HTERT RPE-1 (cell line): Measurements from ENCODE around the gene SESN3.
"Not testable (repeated sequence)": the region's sequence is repeated elsewhere in the genome, so short reads cannot be mapped to it uniquely, and the experiment has no call there.

ENCODE experiments used
- in situ Hi-C: fragments of 300-500 bp; cut with MboI; formaldehyde crosslinking; loops from 4 replicates; pipeline ENCODE4 v1.14.3; 2020; ENCODE audit warnings: low sequenced_read_pairs

Gene SESN3

DNA sequence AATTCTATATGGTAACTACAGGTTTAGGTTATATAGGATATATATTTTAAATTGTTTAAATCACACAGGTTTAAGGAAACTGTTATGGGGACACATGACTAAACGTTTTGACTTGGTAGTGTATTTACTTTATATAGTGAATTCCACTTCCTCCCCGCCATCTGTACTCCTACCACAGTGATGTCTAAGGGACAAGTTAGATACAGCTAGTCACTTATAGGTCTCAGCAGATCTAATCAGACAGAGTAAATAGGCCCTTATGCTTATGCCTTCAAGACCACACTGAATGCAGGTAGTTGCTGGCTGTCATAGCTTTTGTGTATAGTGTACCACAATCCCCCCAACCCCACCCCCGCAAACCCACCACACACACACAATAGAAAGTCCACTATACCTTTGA, 8.2 kb downstream of the SESN3 start:
- in situ Hi-C loops, result no loop called here

DNA sequence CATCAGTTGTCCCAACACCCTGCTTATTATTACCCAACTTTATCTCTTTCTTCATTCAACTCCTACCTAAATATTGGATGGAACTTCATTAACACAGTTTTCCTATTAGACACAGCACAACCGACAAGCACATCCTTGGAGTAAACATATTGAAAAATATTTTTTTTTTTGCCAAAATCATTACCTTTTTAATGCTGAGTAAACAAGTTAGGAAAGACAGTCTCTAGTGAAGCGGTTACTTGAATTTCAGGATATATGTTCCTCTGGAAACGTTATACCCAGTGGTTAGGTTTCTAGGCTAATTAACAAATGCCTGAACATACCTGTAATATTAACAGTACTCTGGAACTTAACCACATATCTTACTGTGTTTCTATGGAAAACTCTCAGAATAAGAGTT, 11.4 kb downstream of the SESN3 start:
- in situ Hi-C loops, result no loop called here

DNA sequence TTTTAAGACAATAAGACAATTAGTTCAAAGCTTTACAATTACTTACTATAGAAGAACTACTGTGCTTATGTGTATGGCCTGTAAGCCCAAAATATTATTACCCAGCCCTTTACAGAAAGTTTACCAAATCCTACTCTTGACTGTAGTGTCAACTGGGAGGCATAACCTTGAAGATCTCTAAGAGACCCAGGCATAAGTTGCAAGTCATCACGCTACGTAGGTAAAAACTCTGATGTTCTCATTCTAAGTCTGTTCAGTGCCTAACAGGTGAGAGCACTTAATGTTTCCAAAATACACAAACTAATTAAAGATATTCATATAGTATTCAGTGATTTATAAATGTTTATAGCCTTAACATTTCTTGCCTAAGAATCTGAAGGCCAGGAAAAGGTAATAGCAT, 12.9 kb downstream of the SESN3 start:
- in situ Hi-C loops, result no loop called here

DNA sequence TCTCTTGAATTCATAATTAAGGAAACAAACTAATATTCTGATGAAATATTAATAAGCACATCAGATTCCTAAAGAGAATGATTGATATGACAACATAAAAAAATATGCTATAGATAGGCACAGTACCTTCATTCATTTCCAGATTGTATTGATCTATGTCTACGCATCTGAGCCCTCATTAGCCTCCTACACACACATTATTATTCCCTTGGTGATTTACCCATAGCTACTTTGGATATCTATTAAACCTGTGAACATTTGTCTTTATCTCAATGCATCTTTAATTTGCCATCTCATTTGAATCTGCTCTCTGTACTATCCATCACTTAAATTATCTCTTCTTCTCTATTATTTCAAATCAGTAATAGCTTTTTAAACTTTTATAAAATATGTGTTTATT, 18.4 kb downstream of the SESN3 start:
- in situ Hi-C loops, result no loop called here

DNA sequence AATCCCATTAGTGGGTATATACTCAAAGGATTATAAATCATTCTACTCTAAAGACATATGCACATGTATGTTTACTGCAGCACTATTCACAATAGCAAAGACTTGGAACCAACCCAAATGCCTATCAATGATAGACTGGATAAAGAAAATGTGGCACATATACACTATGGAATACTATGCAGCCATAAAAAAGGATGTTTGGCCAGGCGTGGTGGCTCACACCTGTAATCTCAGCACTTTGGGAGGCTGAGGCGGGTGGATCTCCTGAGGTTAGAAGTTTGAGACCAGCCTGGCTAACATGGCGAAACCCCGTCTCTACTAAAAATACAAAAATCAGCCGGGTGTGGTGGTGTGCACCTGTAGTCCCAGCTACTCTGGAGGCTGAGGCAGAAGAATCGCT, 21.5 kb downstream of the SESN3 start:
- in situ Hi-C loops, result not testable (repeated sequence)

DNA sequence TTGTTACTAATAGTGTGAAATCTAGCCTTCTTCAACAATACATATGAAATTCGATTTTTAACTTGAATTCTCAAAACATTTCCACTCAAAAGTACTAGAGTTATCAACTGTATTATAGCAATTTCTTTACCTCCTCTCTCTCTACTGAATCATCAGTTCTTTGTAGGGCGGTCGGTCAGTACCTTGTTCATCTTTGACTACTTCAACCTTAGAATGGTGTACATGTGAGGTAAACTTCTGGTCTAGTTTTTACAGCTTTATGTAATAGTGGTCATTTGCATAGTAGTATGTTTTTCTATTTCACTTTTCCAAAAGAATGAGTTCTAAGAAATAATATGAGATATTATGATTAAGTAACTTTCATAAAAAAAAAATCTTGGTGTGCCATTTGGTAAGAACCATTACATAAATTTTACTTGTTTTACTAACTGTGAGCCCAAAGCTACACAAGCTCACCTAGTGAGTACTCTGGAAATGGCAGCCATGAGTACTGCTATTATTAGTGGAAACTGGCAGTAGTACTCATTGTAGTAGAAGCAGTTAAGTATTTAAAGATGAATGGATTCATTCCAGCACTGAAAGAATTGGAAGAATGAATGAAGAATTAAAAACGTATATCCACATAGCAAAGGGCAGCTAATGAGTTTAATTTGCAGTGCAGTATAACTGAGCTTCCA, 30.1 kb downstream of the SESN3 start:
- in situ Hi-C loops, result no loop called here

DNA sequence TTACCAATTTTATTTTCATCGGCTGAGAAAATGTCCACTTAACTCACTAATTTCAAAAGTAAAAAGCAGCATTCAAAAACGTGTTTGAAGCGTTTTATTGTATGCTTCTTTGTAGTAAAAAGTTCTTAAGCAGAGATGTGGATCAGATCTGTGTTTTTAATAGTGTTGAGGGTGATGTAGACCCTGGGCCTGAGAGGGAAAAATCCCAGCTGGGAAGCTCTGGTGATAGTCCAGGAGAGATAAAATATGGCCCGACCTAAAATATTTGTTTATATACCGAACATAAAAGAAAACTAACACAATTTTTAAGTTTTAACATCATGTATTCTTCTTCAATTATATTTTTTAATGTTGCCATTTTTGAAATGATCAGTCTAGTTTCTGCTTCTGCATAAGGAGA, 35.2 kb downstream of the SESN3 start:
- in situ Hi-C loops, result no loop called here

DNA sequence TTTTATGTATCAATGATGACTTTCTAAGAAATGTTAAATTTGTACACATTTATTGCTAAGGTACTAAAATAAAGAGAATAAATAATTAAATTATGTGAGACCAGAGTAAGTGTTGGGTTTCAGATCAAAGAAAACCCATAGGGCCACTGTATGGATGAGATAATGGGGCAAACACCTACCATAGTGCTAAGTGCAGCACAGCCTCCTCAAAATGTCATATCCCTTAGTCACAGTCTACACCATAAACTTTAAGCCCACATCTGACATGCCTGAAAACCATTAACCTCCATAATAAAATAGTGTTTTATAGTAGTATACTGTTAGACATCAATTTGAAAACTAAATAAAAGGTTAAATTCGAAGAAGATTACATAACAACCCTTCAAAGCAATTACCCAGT, 37.5 kb downstream of the SESN3 start:
- in situ Hi-C loops, result no loop called here

DNA sequence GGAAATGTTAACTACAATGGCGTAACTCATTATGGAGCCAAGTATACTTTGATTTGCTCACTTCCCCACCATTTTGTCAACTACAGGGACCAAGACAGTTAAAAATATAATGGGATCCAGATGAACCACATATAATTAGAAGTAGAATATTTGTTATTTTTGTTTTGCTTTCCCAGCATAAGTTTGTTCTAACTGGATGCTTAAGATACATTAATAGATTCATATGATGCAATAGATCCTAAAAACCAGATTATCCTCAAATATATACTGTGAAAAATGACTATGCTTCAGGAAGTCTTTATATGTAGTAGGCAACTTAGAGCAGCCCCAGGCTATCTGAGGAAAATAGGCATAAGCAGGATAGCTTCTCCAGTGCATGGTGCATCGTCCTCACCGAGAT, 38.3 kb downstream of the SESN3 start:
- in situ Hi-C loops, result no loop called here

DNA sequence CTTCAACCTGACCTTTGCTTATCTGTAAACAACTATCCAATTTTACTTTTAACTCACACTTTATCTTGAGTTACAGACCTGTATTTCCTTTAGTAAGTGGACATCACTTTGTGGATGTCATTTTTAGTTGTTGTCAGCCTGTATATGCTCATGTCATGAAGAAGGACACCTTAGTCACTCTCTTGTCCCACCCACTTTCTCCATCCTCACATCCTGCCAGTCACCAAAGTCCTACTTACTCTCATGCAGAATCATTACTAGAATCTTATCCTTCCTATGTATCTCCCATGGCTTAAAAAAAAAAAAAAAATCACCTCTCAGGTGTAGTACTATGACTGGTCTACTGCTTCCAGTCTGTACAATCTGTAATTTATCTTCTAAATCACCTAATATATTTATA, 43.3 kb downstream of the SESN3 start:
- in situ Hi-C loops, result no loop called here

DNA sequence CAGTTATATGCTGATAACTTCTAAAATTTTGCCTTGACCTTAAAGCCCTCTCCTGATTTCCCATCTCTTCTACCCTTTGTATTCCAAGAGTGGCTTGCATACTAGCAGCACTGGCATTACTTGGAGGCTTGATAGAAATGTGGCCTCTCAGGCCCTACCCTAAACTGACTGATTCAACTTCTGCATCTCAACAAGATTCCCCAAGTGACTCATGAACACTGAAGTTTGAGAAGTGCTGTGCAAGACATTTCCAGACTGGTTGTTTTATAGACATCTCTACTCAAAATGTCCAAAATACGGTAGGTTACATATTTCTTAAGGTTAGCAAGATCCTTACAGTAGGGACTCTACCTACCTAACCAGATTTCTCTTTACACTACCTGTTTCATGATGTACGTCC, 48.6 kb downstream of the SESN3 start:
- in situ Hi-C loops, result no loop called here

DNA sequence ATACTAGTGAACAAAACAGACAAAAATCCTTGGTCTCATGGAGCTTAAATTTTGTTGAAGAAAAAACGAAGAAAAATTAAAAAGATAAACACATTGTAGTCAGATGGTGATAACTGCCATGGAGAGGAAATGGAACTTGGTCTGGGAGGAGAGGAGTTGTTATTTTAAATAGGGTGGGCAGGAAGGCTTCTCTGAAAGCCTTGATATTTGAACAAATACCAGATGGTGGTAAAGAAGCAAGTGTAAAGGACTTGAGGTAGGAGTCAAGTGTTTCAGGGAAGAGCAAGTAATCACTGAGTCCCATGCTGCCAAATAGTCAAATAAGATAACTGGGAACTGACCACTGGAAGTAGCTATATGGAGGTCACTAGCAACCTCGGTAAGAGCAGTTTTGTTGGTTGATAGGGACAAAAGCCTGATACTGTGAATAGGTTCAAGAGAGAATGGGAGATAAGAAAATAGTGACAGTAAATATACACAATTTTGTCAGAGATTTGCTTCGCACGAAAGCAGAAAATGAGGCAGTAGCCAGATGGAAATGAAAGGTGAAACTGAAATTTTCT, 55.1 kb downstream of the SESN3 start:
- in situ Hi-C loops, result no loop called here

DNA sequence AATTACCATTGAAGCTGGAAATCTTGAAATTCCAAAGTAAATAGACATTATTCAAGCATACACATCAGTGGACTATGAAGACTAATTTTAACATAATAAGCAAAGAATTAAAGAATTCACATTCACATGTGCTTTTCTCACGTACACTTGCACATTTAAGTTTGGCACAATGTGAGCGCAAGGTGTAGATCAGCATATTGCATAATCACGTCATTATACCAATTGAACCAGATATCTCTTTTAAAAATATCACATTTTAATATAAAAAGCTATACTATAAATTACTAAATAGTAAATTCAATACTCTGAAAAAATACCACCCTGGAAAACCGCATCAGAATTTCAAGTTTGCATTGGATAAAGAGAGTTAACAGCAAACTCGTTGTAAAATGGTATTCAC, 60.7 kb downstream of the SESN3 start:
- in situ Hi-C loops, result no loop called here

DNA sequence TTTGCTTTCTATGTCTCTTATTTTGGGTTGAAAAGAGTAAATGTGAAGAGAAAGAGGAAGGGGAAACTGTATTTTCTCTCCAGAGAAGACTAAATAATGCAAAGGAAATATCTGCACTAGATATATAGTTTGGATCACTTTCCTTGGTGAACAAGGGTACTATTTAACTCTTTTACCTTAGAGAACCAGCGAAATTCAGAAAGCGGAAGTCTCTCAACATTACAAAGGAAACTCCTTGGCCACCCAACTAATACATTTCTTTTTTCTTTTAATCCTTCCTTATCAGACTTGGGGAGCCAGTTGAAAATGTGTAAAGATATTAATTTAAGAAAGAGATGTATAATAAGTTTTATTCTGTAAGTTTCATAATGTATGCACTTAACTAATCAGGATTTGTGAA, 64.2 kb downstream of the SESN3 start:
- in situ Hi-C loops, result no loop called here

DNA sequence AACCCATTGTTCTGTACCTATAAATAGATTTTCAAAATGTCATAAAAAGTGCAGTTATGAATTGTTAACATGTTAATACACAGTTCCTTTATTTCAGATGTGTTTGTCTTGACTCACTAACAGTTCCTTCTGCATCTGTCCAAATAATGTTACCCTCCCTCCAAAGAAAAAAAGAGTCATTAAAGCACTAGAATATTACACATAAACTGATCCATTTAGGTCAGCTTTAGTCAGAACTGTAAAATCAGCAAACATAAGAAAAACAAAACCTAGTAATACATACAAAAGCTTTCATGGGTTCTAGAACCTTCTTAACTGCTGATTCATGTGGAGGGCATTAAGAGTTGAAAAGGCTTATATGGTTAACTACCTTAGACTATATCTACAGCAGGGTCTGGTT, 65.4 kb downstream of the SESN3 start:
- in situ Hi-C loops, result no loop called here

DNA sequence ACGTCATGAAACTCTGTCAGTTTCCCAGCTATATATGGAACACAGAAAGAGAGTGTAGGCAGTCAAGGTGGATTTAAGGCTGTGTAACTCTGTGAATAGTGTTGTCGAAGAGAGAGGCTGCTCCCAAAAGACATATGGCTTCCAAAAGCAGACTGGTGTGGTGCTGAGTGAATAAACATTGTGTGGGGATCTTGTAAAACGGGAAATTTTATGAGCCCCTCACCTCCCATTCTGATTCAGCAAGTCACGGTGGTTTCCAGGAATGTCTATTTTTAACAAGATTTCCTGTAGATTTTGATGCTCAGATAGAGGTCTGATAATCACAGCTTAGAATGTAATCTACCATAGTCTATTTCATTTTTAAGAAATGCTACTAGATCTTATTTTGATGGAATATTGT, 67.9 kb downstream of the SESN3 start:
- in situ Hi-C loops, result no loop called here

DNA sequence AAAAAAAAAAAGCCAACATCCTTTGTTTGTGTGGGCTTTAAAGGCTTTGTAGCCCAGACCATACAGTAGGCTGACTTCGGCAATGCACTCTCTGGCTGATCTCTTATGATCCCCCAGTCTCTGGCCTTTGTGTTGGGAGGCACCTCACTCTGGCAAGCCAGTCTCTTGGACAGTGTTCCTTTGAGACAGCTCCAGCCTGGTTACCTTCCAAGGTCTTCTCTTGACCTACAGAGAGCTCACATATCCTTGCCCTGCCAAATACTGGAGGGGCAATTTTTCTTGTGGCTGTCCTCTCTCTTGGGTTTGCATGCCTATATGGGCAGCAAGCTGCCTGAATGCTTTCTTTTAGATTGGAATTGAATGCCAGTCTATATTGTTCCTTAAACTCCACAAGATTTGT, 69.8 kb downstream of the SESN3 start:
- in situ Hi-C loops, result no loop called here

DNA sequence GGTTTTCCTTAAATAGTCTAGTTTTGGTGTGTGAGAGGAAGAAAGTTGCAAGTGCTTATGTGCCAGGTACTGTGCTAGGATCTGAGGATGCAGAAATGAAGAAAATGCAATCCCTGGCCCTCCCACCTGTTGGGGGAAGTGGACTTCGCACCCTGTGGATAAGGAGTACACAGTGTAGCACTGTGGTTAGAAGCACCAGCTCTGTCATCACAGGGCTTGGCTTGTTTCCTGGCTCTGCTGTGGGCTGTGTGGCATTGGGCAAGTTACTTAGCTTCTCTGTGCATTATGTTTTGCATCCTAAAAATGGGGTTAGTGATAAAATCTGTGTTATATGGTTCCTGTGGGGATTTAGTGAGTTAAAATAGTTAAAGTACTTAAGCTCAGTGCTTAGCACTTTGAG, 73.2 kb downstream of the SESN3 start:
- in situ Hi-C loops, result no loop called here

DNA sequence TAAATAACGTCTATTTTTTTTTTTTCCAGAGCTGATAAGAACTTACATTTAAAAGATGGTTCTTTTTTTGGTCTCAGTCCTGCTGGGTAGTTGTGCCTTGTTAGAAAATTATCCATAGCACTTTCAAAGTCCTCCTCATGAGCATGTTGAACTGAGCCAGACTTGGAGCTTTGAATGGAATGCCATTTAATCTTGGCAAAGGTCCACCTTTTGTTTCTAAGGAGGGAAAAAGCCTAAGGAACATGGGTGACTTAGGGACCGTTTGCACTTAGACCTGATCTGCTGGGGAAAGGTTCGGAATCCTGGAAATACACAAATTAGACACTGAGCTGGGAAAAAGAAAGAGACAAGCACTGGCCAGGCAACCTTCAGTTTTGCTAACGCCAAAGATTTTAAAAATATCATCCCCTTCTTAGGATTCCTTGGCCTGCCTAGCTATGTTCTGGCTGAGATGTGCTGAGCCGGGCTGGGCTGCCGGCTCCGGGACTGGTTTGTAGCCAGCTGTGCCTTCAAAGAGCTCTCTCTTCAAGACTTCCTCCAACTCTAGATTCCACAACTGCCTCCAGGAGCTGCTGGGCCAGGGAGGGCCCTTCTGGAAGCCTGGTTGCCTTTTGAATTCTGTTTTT, 74.0 kb downstream of the SESN3 start:
- in situ Hi-C loops, result no loop called here

DNA sequence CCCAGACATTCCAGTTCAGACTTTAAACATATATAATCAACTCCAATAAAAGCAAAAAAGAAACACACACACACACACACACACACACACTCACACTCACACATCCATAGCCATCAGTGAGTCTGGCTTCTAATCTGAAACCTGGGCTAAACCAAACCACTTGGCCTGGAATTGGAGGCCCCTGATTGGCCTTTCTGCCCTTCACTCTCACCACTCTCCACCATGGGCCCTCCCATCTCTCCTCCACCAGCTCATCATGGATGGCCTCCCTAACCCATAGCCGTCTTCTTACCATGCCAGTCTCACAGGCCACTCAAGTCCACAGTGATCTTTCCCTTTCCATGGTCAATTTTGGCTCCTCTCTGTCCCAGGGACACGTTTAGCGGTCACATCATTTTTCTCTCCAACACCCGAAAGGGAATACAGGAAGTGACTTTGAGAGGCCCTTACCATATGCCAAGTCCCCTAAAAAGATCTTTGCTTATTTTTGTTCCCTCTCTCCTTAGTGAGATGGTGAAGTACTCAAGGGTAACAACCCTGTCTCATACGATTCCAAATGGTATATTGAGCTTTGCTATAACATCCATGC, 74.8 kb downstream of the SESN3 start:
- in situ Hi-C loops, result no loop called here

DNA sequence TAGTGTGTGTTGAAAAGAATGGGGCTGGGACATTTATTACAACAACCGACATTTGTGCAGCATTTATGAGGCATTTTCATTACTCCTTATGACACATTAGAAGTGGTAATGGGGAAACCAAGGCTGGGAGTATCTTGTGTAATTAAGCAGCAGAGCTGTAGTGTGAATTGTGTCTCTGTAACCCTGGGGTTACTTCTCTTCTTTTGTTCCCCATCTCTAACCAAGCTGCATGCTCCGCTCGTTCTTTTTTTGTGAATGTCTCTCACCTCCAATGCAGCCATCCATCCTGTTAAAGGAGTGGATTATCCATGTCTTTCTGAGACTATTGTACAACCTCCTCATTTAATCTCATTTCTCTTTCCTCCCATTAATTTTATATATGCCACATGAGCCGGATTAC, 75.6 kb downstream of the SESN3 start:
- in situ Hi-C loops, result no loop called here

DNA sequence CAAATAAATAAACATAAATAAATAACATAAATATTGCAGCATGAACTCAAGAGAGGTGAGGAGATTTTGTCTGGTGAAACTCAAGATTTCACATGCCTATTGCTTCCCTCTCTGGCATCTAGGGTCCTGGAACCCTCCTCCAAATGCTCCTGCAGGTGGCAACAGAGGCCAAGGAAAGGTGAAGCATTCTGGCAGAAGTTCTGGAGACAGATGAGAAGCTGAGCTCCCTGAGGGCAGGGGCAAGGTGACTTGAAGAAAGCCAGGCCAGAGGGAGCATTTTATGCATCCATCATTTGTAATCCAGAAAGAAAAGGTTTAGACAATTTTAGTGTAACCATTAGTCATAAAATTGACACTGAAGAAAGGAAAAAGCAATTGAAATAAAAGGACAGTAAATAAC, 76.5 kb downstream of the SESN3 start:
- in situ Hi-C loops, result no loop called here
